Liver (tissue), 3 donors: ENCODE data around the gene TMEM91.

Experiments
- JUND ChIP-seq, 2 donors: IDR thresholded peaks; 2 replicates each; pipeline ENCODE4 v1.6.1; 2016; ENCODE audit warnings: antibody characterized with exemption in 2 of 2
- SP1 ChIP-seq: IDR thresholded peaks from 2 replicates; pipeline ENCODE4 v1.6.1; 2018; ENCODE audit warnings: antibody characterized with exemption, mild to moderate bottlenecking
- TAF1 ChIP-seq: conservative IDR thresholded peaks from 2 replicates; pipeline ENCODE4 v1.6.1; 2016; ENCODE audit warnings: antibody characterized with exemption, mild to moderate bottlenecking
- TF ChIP-seq, protein P1 (sequence below): IDR thresholded peaks from 2 replicates; pipeline ENCODE4 v1.6.1; 2016; ENCODE audit warnings: antibody characterized with exemption, mild to moderate bottlenecking
- TF ChIP-seq, protein P2 (sequence below): fragments of 150-350 bp; IDR thresholded peaks from 2 replicates; pipeline ENCODE4 v1.5.1; 2017; ENCODE audit warnings: improper control_type of control experiment, low read depth, low read length; ENCODE audit not compliant: missing input control
- TF ChIP-seq, protein P3 (sequence below): IDR thresholded peaks from 2 replicates; pipeline ENCODE4 v1.6.1; 2016; ENCODE audit warnings: antibody characterized with exemption
- TF ChIP-seq, protein P4 (sequence below): IDR thresholded peaks from 2 replicates; pipeline ENCODE4 v1.6.1; 2016; ENCODE audit warnings: antibody characterized with exemption
- TF ChIP-seq, protein P5 (sequence below): IDR thresholded peaks from 2 replicates; pipeline ENCODE4 v1.6.1; 2016; ENCODE audit warnings: antibody characterized with exemption
- donor health status: healthy.
- donor health status: healthy.

DNA sequence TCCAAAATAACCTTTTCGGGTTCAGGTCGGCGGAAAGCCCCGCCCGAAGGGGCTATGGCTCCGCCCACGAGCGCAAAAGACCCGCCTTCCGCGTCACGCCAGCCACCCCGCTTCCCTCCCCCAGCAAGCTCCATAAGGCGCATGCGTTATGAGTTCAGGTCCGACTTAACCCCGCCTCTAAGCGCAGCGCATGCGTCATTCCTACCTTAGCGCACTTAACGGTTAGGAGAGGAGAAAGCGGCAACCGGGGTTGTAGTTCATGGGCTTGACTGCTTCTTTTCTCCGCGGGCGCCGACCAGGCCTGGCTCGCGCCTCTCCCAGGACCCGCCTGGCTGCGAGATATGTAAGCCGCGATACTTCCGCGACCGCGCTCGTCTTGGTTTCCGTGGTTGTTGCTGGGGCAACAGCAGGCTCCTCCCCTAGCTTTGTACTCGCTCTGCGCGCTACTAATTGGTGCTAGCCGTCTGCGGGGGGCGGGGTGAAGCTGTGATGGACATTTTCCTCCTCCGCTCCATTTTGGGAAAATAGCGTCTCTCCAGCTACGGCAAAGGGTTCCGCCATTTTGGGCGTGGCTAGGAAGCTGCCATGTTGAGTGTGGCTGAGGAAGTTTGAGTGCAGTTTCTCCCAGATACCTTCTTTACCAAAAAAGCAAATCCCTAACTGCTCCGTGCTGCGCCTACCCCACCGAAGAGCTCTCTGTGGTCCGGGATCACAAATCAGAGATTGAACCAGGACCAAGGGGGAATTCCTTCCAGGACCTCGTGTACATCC lies 12.4 kb upstream of the TMEM91 start, which contains the start of gene B9D2:
- TF ChIP-seq, protein P1, sequence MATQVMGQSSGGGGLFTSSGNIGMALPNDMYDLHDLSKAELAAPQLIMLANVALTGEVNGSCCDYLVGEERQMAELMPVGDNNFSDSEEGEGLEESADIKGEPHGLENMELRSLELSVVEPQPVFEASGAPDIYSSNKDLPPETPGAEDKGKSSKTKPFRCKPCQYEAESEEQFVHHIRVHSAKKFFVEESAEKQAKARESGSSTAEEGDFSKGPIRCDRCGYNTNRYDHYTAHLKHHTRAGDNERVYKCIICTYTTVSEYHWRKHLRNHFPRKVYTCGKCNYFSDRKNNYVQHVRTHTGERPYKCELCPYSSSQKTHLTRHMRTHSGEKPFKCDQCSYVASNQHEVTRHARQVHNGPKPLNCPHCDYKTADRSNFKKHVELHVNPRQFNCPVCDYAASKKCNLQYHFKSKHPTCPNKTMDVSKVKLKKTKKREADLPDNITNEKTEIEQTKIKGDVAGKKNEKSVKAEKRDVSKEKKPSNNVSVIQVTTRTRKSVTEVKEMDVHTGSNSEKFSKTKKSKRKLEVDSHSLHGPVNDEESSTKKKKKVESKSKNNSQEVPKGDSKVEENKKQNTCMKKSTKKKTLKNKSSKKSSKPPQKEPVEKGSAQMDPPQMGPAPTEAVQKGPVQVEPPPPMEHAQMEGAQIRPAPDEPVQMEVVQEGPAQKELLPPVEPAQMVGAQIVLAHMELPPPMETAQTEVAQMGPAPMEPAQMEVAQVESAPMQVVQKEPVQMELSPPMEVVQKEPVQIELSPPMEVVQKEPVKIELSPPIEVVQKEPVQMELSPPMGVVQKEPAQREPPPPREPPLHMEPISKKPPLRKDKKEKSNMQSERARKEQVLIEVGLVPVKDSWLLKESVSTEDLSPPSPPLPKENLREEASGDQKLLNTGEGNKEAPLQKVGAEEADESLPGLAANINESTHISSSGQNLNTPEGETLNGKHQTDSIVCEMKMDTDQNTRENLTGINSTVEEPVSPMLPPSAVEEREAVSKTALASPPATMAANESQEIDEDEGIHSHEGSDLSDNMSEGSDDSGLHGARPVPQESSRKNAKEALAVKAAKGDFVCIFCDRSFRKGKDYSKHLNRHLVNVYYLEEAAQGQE: no peak
- TF ChIP-seq, protein P2, sequence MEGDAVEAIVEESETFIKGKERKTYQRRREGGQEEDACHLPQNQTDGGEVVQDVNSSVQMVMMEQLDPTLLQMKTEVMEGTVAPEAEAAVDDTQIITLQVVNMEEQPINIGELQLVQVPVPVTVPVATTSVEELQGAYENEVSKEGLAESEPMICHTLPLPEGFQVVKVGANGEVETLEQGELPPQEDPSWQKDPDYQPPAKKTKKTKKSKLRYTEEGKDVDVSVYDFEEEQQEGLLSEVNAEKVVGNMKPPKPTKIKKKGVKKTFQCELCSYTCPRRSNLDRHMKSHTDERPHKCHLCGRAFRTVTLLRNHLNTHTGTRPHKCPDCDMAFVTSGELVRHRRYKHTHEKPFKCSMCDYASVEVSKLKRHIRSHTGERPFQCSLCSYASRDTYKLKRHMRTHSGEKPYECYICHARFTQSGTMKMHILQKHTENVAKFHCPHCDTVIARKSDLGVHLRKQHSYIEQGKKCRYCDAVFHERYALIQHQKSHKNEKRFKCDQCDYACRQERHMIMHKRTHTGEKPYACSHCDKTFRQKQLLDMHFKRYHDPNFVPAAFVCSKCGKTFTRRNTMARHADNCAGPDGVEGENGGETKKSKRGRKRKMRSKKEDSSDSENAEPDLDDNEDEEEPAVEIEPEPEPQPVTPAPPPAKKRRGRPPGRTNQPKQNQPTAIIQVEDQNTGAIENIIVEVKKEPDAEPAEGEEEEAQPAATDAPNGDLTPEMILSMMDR: no peak
- TF ChIP-seq, protein P3, sequence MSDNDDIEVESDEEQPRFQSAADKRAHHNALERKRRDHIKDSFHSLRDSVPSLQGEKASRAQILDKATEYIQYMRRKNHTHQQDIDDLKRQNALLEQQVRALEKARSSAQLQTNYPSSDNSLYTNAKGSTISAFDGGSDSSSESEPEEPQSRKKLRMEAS: no peak
- TF ChIP-seq, protein P4, sequence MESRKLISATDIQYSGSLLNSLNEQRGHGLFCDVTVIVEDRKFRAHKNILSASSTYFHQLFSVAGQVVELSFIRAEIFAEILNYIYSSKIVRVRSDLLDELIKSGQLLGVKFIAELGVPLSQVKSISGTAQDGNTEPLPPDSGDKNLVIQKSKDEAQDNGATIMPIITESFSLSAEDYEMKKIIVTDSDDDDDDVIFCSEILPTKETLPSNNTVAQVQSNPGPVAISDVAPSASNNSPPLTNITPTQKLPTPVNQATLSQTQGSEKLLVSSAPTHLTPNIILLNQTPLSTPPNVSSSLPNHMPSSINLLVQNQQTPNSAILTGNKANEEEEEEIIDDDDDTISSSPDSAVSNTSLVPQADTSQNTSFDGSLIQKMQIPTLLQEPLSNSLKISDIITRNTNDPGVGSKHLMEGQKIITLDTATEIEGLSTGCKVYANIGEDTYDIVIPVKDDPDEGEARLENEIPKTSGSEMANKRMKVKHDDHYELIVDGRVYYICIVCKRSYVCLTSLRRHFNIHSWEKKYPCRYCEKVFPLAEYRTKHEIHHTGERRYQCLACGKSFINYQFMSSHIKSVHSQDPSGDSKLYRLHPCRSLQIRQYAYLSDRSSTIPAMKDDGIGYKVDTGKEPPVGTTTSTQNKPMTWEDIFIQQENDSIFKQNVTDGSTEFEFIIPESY: peak; percentile 2
- TF ChIP-seq SP1: peak; percentile 78
- no peak for TF ChIP-seq TAF1
- TF ChIP-seq, protein P5, sequence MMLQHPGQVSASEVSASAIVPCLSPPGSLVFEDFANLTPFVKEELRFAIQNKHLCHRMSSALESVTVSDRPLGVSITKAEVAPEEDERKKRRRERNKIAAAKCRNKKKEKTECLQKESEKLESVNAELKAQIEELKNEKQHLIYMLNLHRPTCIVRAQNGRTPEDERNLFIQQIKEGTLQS: no peak
- peak in 1 of 2 donors; percentile 47 for TF ChIP-seq JUND (IDR thresholded peaks at IDR 0.05)
